Thyroid gland (tissue), 4 donors: ENCODE measurements around the gene SPATA9.

Source experiments
- POLR2A ChIP-seq, 2 donors: fragments of 450-650 bp; IDR thresholded peaks; one replicate each; pipeline ENCODE4 v1.6.1; 2017; ENCODE audit warnings: antibody characterized with exemption in 2 of 2, mild to moderate bottlenecking in 2 of 2, moderate library complexity in 1 of 2
- TF ChIP-seq, protein P1 (sequence below), 6 experiments: fragments of 200-600 bp in 3 of 6; fragments of 450-650 bp in 3 of 6; sonication (generic) in 3 of 6; IDR thresholded peaks; one replicate each; pipeline ENCODE4 v1.5.1; 2016 to 2019; ENCODE audit warnings: antibody characterized with exemption in 6 of 6, mild to moderate bottlenecking in 2 of 6, inconsistent platforms in 1 of 6, moderate library complexity in 1 of 6

DNA sequence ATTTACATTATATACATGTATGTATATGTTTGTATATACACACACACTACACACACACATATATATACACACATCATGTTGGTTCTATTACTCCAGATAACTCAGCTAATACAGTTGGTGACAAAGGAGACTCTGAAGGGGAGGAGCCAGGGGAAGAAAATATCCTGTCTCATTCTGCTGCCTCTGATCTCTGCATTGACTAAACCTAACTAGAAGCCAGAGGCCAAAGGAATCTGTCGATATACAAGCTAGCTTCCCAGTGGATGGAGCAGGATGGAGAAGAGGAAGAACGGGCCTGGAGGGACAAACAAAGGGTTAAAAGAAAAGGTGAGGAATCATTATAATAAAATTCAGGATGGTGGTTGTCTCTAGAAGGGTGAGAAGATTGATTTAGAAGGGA lies 34.6 kb upstream of the SPATA9 start:
- TF ChIP-seq, protein P1, sequence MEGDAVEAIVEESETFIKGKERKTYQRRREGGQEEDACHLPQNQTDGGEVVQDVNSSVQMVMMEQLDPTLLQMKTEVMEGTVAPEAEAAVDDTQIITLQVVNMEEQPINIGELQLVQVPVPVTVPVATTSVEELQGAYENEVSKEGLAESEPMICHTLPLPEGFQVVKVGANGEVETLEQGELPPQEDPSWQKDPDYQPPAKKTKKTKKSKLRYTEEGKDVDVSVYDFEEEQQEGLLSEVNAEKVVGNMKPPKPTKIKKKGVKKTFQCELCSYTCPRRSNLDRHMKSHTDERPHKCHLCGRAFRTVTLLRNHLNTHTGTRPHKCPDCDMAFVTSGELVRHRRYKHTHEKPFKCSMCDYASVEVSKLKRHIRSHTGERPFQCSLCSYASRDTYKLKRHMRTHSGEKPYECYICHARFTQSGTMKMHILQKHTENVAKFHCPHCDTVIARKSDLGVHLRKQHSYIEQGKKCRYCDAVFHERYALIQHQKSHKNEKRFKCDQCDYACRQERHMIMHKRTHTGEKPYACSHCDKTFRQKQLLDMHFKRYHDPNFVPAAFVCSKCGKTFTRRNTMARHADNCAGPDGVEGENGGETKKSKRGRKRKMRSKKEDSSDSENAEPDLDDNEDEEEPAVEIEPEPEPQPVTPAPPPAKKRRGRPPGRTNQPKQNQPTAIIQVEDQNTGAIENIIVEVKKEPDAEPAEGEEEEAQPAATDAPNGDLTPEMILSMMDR (IDR thresholded peaks at IDR 0.05), result no peak
- TF ChIP-seq POLR2A (IDR thresholded peaks at IDR 0.05), result no peak
